Lung (tissue), 12 donors: Measurements from ENCODE around the gene DGKE. TPM values are rescaled to one million over a fixed set of nuclear protein-coding genes. Genes with fewer than 3 reads are reported as not detected.

Source experiments
- ATAC-seq: fragments of 200-7000 bp; cut with Tn5 transposase; one replicate; pipeline ENCODE4 v1.9.1; 2020; ENCODE audit warnings: moderate number of reproducible peaks; ENCODE audit not compliant: insufficient read depth, low FRiP score
- DNase-seq, 3 donors: peaks; one replicate each; pipeline ENCODE4 v3.0.0-alpha.2; 2013 to 2017
- H3K27ac ChIP-seq, 2 donors: one replicate each; pipeline ENCODE4 v1.5.1; 2013; ENCODE audit warnings: mild to moderate bottlenecking in 2 of 2, moderate library complexity in 2 of 2, control low read depth in 1 of 2, inconsistent platforms in 1 of 2, low read depth in 1 of 2, low read length in 1 of 2
- H3K27me3 ChIP-seq, 3 donors: one replicate each; pipeline ENCODE4 v1.5.1; 2013; ENCODE audit warnings: low read length in 2 of 3; ENCODE audit not compliant: control insufficient read depth in 3 of 3, insufficient read depth in 3 of 3
- H3K36me3 ChIP-seq, 4 donors: one replicate each; pipeline ENCODE4 v1.5.1; 2013; ENCODE audit warnings: low read length in 4 of 4, mild to moderate bottlenecking in 1 of 4, moderate library complexity in 1 of 4; ENCODE audit not compliant: control insufficient read depth in 4 of 4, insufficient read depth in 4 of 4
- H3K4me1 ChIP-seq, 5 donors: one replicate each; pipeline ENCODE4 v1.5.1; 2013; ENCODE audit warnings: low read length in 5 of 5, mild to moderate bottlenecking in 2 of 5, moderate library complexity in 1 of 5; ENCODE audit not compliant: control insufficient read depth in 5 of 5, insufficient read depth in 5 of 5
- H3K4me3 ChIP-seq: one replicate; pipeline ENCODE4 v1.5.1; 2013; ENCODE audit warnings: mild to moderate bottlenecking, control low read depth, moderate library complexity
- H3K9ac ChIP-seq, 2 donors: one replicate each; pipeline ENCODE4 v1.5.1; 2013; ENCODE audit warnings: low read length in 2 of 2, control low read depth in 1 of 2; ENCODE audit not compliant: insufficient read depth in 1 of 2
- H3K9me3 ChIP-seq, 4 donors: one replicate each; pipeline ENCODE4 v1.5.1; 2013; ENCODE audit warnings: low read length in 3 of 4, mild to moderate bottlenecking in 1 of 4, moderate library complexity in 1 of 4; ENCODE audit not compliant: control insufficient read depth in 4 of 4, insufficient read depth in 3 of 4
- WGBS, 2 donors: extraction: QIAGEN DNeasy Blood & Tissue Kit; methylation state at CpG; one replicate each; pipeline ENCODE4 v1.1.7; 2013; 5-methylcytosine and 5-hydroxymethylcytosine counted together
- polyA plus RNA-seq, 2 donors: library from polyadenylated mRNA; stranded (reverse); fragments of 200-250 nt; gene quantifications; one replicate each; pipeline ENCODE4 v1.2.1, GENCODE V29; 2013
- total RNA-seq, 2 donors: library from RNA; depleted of rRNA in 1 of 2; stranded (reverse); fragments of >200 nt in 1 of 2; gene quantifications; one replicate each; pipeline ENCODE4 v1.2.1, GENCODE V29; 2014 to 2021
- TF ChIP-seq, protein P1 (sequence below): IDR thresholded peaks from 2 replicates; pipeline ENCODE4 v1.5.1; 2012; ENCODE audit warnings: mild to moderate bottlenecking; ENCODE audit errors: control extremely low read depth, extremely low read depth
- donor health status: control.
- donor health status: control.
- donor health status: Bipolar disorder and iron deficiency.
- donor health status: healthy.
- donor health status: DM: yes; HTN: yes; CAD: no.

The DGKE gene
- total and polyA plus RNA-seq, 4 donors = 1.5 to 38.2 (median 5.7) TPM

DNA sequence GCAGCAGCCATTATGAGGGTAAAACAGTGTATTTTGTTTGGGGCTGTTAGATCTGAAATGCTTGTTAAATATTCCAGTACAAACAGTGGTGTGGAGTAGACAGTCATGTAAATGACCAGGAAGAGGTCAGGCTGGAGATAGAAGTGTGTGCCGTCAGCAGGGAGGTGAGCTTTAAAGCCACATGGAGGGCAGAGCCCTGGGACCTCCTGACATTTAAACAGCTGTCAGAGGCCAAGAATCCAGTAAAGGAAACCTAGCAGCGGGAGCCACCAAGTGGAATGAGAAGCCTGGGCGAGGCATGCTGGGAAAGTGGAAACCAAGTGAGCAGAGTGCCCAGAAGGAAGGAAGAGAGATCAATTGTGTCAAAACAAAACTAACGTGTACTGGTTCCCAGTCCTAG lies 27.0 kb upstream of the DGKE start:
- no peak for DNase-seq
- no peaks in the 10 kb centered on the region for H3K9me3 ChIP-seq
- TF ChIP-seq, protein P1, sequence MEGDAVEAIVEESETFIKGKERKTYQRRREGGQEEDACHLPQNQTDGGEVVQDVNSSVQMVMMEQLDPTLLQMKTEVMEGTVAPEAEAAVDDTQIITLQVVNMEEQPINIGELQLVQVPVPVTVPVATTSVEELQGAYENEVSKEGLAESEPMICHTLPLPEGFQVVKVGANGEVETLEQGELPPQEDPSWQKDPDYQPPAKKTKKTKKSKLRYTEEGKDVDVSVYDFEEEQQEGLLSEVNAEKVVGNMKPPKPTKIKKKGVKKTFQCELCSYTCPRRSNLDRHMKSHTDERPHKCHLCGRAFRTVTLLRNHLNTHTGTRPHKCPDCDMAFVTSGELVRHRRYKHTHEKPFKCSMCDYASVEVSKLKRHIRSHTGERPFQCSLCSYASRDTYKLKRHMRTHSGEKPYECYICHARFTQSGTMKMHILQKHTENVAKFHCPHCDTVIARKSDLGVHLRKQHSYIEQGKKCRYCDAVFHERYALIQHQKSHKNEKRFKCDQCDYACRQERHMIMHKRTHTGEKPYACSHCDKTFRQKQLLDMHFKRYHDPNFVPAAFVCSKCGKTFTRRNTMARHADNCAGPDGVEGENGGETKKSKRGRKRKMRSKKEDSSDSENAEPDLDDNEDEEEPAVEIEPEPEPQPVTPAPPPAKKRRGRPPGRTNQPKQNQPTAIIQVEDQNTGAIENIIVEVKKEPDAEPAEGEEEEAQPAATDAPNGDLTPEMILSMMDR = no peak
- H3K9ac ChIP-seq = no peak overlapping the region
- WGBS, 2 donors = 70 to 78% methylated on average over 4 of the region's 4 CpGs
- peaks cover 0 to 37% (median 21%) of the 10 kb centered on the region in 5 donors for H3K4me1 ChIP-seq
- ATAC-seq = no peak
- H3K27me3 ChIP-seq = no peaks in the 10 kb centered on the region
- H3K36me3 ChIP-seq = no peaks in the 10 kb centered on the region
- H3K27ac ChIP-seq = no peak overlapping the region
- H3K4me3 ChIP-seq = no peak overlapping the region

- TF ChIP-seq, protein P1 = no peak
- DNase-seq (no peak), ATAC-seq (no peak)
- H3K4me1 ChIP-seq = peaks cover 0 to 30% (median 17%) of the 10 kb centered on the region in 5 donors
- no peaks in the 10 kb centered on the region for H3K9me3 ChIP-seq
- H3K27ac ChIP-seq = no peak overlapping the region
- no peak overlapping the region for H3K4me3 ChIP-seq
- H3K9ac ChIP-seq = no peak overlapping the region
- whole genome bisulfite sequencing, 2 donors = 97 to 98% methylated on average over 3 of the region's 3 CpGs
- no peaks in the 10 kb centered on the region for H3K36me3 ChIP-seq
- H3K27me3 ChIP-seq = no peaks in the 10 kb centered on the region
Observed at GRCh38 chr17:56807723-56808122, 26.2 kb upstream of the DGKE start.

DNA sequence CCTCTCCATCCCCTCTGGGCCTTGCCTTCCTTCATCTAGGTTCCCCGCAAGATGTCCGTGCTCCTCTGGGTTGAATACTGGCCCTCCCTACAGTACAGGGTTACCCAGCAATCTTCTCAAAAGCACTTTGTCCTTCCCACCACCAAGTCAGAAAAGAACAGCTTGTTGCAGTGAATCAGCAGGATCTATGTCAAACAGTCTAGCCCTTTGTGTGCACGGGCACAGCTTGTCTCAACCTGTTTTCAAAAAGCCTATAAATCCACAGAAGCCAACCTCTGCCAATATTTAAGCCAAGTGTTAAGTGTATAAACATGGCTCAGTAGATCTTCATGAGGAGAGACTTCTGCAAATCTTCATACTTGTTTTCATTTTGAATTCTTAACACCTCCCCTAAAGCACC lies 25.4 kb upstream of the DGKE start:
- Histone ChIP-seq H3K27me3 (no peaks in the 10 kb centered on the region), H3K4me3 (no peak overlapping the region), H3K27ac (no peak overlapping the region), H3K4me1 (peaks cover 0 to 29% (median 14%) of the 10 kb centered on the region in 5 donors), H3K36me3 (no peaks in the 10 kb centered on the region), H3K9ac (no peak overlapping the region), H3K9me3 (no peaks in the 10 kb centered on the region)
- TF ChIP-seq, protein P1 = no peak
- WGBS, 2 donors = 69 to 78% methylated on average over 3 of the region's 3 CpGs
- no peak for ATAC-seq
- peak in 2 of 3 donors; percentile 21 to 53 for DNase-seq
